HL-60 (cell line): ENCODE results near the gene CSNK1G2.

Experiments used
- DNase-seq, 2 experiments: peaks; one replicate each; pipeline ENCODE4 v3.0.0-alpha.2; 2010 to 2020; ENCODE audit warnings: low read depth in 1 of 2, low spot score in 1 of 2
- H3K27ac ChIP-seq: fragments of 250-450 bp; sonication (Bioruptor Pico); replicated peaks from 2 replicates; pipeline ENCODE4 v1.5.1; 2020; ENCODE audit warnings: mild to moderate bottlenecking, moderate library complexity
- H3K27me3 ChIP-seq: fragments of 250-450 bp; sonication (Bioruptor Pico); 2 replicates; pipeline ENCODE4 v1.5.1; 2021; ENCODE audit warnings: mild to moderate bottlenecking, moderate library complexity; ENCODE audit not compliant: insufficient read depth, poor library complexity, severe bottlenecking
- H3K4me3 ChIP-seq: replicated peaks from 2 replicates; pipeline ENCODE4 v1.5.1; 2011; ENCODE audit warnings: mild to moderate bottlenecking, control low read depth, low read length; ENCODE audit not compliant: insufficient read depth
- CTCF ChIP-seq: IDR thresholded peaks from one replicate; pipeline ENCODE4 v1.5.1; 2011; ENCODE audit warnings: low read length, control low read depth, inconsistent platforms; ENCODE audit not compliant: insufficient read depth
- GABPA ChIP-seq: IDR thresholded peaks from 2 replicates; pipeline ENCODE4 v1.6.1; 2012; ENCODE audit warnings: low read depth
- POLR2AphosphoS5 ChIP-seq: IDR thresholded peaks from 2 replicates; pipeline ENCODE4 v1.6.1; 2012; ENCODE audit warnings: low read depth
- REST ChIP-seq: IDR thresholded peaks from 2 replicates; pipeline ENCODE4 v1.6.1; 2012; ENCODE audit warnings: low read depth; ENCODE audit not compliant: insufficient replicate concordance
- SPI1 ChIP-seq: IDR thresholded peaks from 2 replicates; pipeline ENCODE4 v1.6.1; 2012; ENCODE audit warnings: low read depth, mild to moderate bottlenecking, borderline replicate concordance

The CSNK1G2 gene

GRCh38 chr19:1991018-1991913 is 50.3 kb downstream of the CSNK1G2 start:
- DNase-seq: no peak
- H3K27me3 ChIP-seq: no peaks in the 10 kb centered on the region
- TF ChIP-seq CTCF: no peak
- TF ChIP-seq REST: no peak
- no peak for TF ChIP-seq GABPA
- TF ChIP-seq SPI1: no peak
- TF ChIP-seq POLR2AphosphoS5: no peak

GRCh38 chr19:1992759-1993260 is 51.8 kb downstream of the CSNK1G2 start:
- DNase-seq: no peak
- Histone ChIP-seq H3K27me3 (no peaks in the 10 kb centered on the region), H3K27ac (no peak overlapping the region), H3K4me3 (no peak overlapping the region)
- TF ChIP-seq CTCF: no peak
- no peak for TF ChIP-seq REST
- TF ChIP-seq SPI1: no peak
- TF ChIP-seq GABPA: no peak
- TF ChIP-seq POLR2AphosphoS5: no peak

More at GRCh38 chr19:1991018-1991913, 50.3 kb downstream of the CSNK1G2 start:
- Histone ChIP-seq H3K4me3 (no peak overlapping the region), H3K27ac (no peak overlapping the region)

GRCh38 chr19:1997353-1998233 is 56.6 kb downstream of the CSNK1G2 start:
- Histone ChIP-seq H3K27ac (no peak overlapping the region), H3K27me3 (no peaks in the 10 kb centered on the region), H3K4me3 (no peak overlapping the region)
- TF ChIP-seq CTCF: no peak
- no peak for TF ChIP-seq SPI1
- no peak for TF ChIP-seq REST
- TF ChIP-seq GABPA: no peak
- TF ChIP-seq POLR2AphosphoS5: no peak
- no peak for DNase-seq
